K562 (cell line): Measurements from ENCODE around the gene ASPDH. TPM values are rescaled to one million over a fixed set of nuclear protein-coding genes. Genes with fewer than 3 reads are reported as not detected.

Source experiments
- ATF2 ChIP-seq: sonication (generic); formaldehyde crosslinking; IDR thresholded peaks from 2 replicates; pipeline ENCODE4 v1.8.1; 2022; ENCODE audit warnings: missing genetic modification reagents
- ESRRB ChIP-seq: fragments of 250-450 bp; sonication (Bioruptor Pico); IDR thresholded peaks from 2 replicates; pipeline ENCODE4 v1.5.0; 2020; ENCODE audit warnings: mild to moderate bottlenecking, moderate library complexity, borderline replicate concordance
- EWSR1 ChIP-seq: fragments of 450-650 bp; IDR thresholded peaks from 2 replicates; pipeline ENCODE4 v1.6.1; 2018; ENCODE audit warnings: borderline replicate concordance, mild to moderate bottlenecking, low read depth, moderate library complexity; ENCODE audit not compliant: partially characterized antibody
- GABPB2 ChIP-seq: fragments of 250-450 bp; sonication (Bioruptor Pico); conservative IDR thresholded peaks from 2 replicates; pipeline ENCODE4 v1.5.1; 2021; ENCODE audit warnings: mild to moderate bottlenecking
- GATAD2A ChIP-seq: fragments of 450-650 bp; IDR thresholded peaks from 2 replicates; pipeline ENCODE4 v1.6.1; 2017
- IRF1 ChIP-seq: sonication (generic); formaldehyde crosslinking; IDR thresholded peaks from 2 replicates; pipeline ENCODE4 v1.8.0; 2022; ENCODE audit warnings: missing genetic modification reagents, mild to moderate bottlenecking, borderline replicate concordance
- POLR3G ChIP-seq: IDR thresholded peaks from 2 replicates; pipeline ENCODE4 v1.6.1; 2011; ENCODE audit not compliant: insufficient read length, insufficient replicate concordance; ENCODE audit errors: extremely low read depth
- RBFOX2 ChIP-seq: fragments of 200-400 bp; formaldehyde crosslinking; IDR thresholded peaks from 2 replicates; pipeline ENCODE4 v1.6.1; 2017; ENCODE audit warnings: low read depth, mild to moderate bottlenecking, low read length, moderate library complexity
- SAFB2 ChIP-seq: fragments of 200-400 bp; formaldehyde crosslinking; IDR thresholded peaks from 2 replicates; pipeline ENCODE4 v1.6.1; 2018; ENCODE audit warnings: borderline replicate concordance, low read length, low read depth, moderate library complexity; ENCODE audit not compliant: severe bottlenecking
- SFPQ ChIP-seq: fragments of 200-400 bp; formaldehyde crosslinking; IDR thresholded peaks from 2 replicates; pipeline ENCODE4 v1.6.1; 2017; ENCODE audit warnings: mild to moderate bottlenecking, low read depth, low read length, moderate library complexity
- SIN3B ChIP-seq: fragments of 450-650 bp; IDR thresholded peaks from 2 replicates; pipeline ENCODE4 v1.6.1; 2017; ENCODE audit warnings: low read depth, mild to moderate bottlenecking, moderate library complexity
- SMAD3 ChIP-seq: fragments of 450-650 bp; formaldehyde crosslinking; conservative IDR thresholded peaks from 2 replicates; pipeline ENCODE4 v1.4.0; 2020; ENCODE audit warnings: mild to moderate bottlenecking
- SMAD4 ChIP-seq: fragments of 250-450 bp; sonication (Bioruptor Pico); conservative IDR thresholded peaks from 2 replicates; pipeline ENCODE4 v1.8.0; 2021; ENCODE audit warnings: inconsistent platforms, mild to moderate bottlenecking, moderate library complexity
- SRSF7 ChIP-seq: fragments of 200-400 bp; formaldehyde crosslinking; optimal IDR thresholded peaks from 2 replicates; pipeline ENCODE3; 2017; ENCODE audit warnings: mild to moderate bottlenecking, low read depth, low read length
- UBTF ChIP-seq, 2 experiments: IDR thresholded peaks; 2 replicates each; pipeline ENCODE4 v1.6.1; 2012; ENCODE audit warnings: improper control_type of control experiment in 2 of 2, low read depth in 2 of 2, low read length in 2 of 2, borderline replicate concordance in 1 of 2
- ZNF124 ChIP-seq: sonication (generic); formaldehyde crosslinking; IDR thresholded peaks from 2 replicates; pipeline ENCODE4 v1.8.1; 2022; ENCODE audit warnings: missing genetic modification reagents
- ZNF263 ChIP-seq: sonication (generic); formaldehyde crosslinking; IDR thresholded peaks from 2 replicates; pipeline ENCODE4 v1.8.0; 2022; ENCODE audit warnings: mild to moderate bottlenecking, missing genetic modification reagents, borderline replicate concordance
- ZNF398 ChIP-seq: fragments of 250-450 bp; sonication (Bioruptor Pico); IDR thresholded peaks from 2 replicates; pipeline ENCODE4 v1.8.0; 2021; ENCODE audit warnings: moderate library complexity, mild to moderate bottlenecking, inconsistent platforms
- polyA plus RNA-seq, 8 experiments: library from polyadenylated mRNA; depleted of rRNA in 4 of 8; stranded (reverse) in 5 of 8; unstranded in 3 of 8; fragments of >200 nt; fragmentation: Nextera tagmentation in 2 of 8; fragmentation: Illumina TruSeq in 1 of 8; extraction: Ambion mirVana in 2 of 8; extraction: Trizol in 1 of 8; gene quantifications; 2 replicates each; pipeline versions ENCODE4 v1.2.1 to v1.2.3, GENCODE V29; 2011 to 2014; ENCODE audit warnings: inconsistent platforms in 1 of 8, missing spikeins in 1 of 8
- total RNA-seq, 7 experiments: library from RNA; depleted of rRNA in 6 of 7; stranded (reverse); fragments of >200 nt in 6 of 7; fragmentation: Illumina TruSeq in 2 of 7; extraction: Trizol in 2 of 7; gene quantifications; 2 replicates each; pipeline versions ENCODE4 v1.2.1 to v1.2.3, GENCODE V29; 2011 to 2021; ENCODE audit warnings: low replicate concordance in 1 of 7

Gene ASPDH
- total and polyA plus RNA-seq, 9 of the 15 experiments (the other 6 are each of a cell fraction or from before 2014, with no cell fraction given) = not detected

- no peak for TF ChIP-seq ZNF398 (CRISPR knock-in tag)
- no peak for TF ChIP-seq SFPQ
- TF ChIP-seq UBTF (IDR thresholded peaks at IDR 0.05; ENCODE audit: borderline replicate concordance in 1 of 2, low read depth in 2 of 2, low read length in 2 of 2) = 0 out of 4 replicates have a peak, but pooled peaks of 1 of the 2 experiments have one; percentile 62
- no peak for TF ChIP-seq ATF2
- no peak for TF ChIP-seq SMAD4 (CRISPR knock-in tag)
- no peak for TF ChIP-seq IRF1
- peak; percentile 46; the same call in 1 of the 2 replicates for TF ChIP-seq ZNF263
- no peak for TF ChIP-seq SAFB2
- TF ChIP-seq GABPB2 (CRISPR knock-in tag) = no peak
- no peak for TF ChIP-seq POLR3G
- TF ChIP-seq RBFOX2 = peak; percentile 60
- TF ChIP-seq ESRRB (CRISPR knock-in tag) = no peak
- TF ChIP-seq SRSF7 = no peak
- no peak; the same call in 1 of the 2 replicates for TF ChIP-seq SIN3B
- TF ChIP-seq ZNF124 (CRISPR knock-in tag) = no peak
- TF ChIP-seq GATAD2A = no peak
- no peak for TF ChIP-seq SMAD3 (CRISPR knock-in tag)
- no peak for TF ChIP-seq EWSR1
Observed at GRCh38 chr19:50556282-50557008, 42.7 kb upstream of the ASPDH start (continued).
